Hematopoietic multipotent progenitor cell treated with erythropoietin and hydrocortisone succinate and interleukin-3 and kit ligand, for 17 days (in vitro differentiated cells): Measurements from ENCODE around the gene PRXL2A.

Experiments
- DNase-seq: peaks from one replicate; pipeline ENCODE4 v3.0.0-alpha.2; 2015; ENCODE audit warnings: low spot score

The PRXL2A gene

DNA sequence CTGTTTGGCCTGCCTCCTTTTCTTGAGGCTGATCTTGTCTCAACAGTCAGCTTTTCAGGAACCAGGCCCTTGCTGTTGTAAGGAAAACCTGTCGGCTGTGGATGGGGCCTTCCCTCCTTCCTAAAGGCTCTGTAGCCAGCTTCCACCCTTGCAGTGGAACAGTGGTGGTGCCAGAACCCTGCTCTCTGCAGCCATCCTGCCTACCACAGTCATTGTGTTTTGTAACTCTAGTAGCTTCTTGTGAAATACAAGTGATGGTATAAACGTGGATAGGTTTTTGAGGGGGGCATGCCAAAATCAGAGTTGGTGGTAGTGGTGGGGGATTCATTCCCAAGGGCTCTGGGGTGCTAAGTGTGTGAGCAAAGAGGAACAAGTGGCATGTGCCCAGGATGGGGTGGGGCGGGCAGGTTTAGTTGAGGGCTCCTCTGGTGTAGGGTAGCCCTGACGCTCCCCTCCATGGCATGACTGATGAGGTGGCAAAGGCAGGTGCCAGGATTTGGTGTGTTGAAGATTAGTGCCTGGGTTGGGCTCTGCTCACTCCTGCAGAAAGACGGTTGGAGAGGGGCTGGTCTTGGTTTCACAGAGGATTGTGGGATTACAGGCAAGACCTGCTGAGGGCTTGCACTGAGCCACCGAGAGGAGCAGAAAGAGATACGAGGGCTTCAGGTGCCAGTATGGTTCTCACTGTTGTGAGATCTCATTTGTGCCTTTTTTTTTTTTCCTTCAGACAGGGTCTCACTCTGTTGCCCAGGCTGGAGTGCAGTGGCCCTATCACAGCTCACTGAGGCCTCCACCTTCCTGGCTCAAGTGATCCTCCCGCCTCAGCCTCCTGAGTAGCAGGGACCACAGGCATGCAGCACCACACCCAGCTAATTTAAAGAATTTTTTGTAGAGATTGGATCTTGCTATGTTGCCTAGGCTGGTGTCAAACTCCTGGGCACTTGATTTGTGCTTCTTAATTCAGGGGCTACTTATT, 53.1 kb downstream of the PRXL2A start:
- DNase-seq, result no peak

GRCh38 chr10:80462299-80462980, 54.1 kb downstream of the PRXL2A start:
- DNase-seq, result no peak

GRCh38 chr10:80462981-80463741, 54.8 kb downstream of the PRXL2A start:
- no peak for DNase-seq

DNA sequence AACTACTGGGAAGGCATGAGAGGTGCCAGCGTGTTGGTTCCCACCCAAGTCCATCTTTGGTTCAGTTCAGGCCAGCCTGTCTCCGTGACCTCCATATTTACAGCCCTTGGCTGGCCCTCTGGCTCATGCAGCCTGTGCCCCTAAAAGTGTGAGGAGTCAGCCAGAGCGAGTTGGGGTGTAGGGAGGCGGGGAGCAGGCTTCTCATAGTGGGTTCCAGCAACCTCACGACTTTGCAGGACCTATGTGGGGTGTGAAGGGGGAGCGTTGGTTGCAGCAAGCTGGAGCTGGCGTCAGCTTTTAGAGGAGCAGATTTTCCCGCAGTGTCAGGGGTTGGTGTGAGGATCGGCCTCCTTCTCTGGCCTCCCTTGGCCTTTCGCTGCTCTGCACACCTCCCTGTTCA, 55.5 kb downstream of the PRXL2A start:
- no peak for DNase-seq

GRCh38 chr10:80464557-80465450, 56.5 kb downstream of the PRXL2A start:
- DNase-seq, result no peak

DNA sequence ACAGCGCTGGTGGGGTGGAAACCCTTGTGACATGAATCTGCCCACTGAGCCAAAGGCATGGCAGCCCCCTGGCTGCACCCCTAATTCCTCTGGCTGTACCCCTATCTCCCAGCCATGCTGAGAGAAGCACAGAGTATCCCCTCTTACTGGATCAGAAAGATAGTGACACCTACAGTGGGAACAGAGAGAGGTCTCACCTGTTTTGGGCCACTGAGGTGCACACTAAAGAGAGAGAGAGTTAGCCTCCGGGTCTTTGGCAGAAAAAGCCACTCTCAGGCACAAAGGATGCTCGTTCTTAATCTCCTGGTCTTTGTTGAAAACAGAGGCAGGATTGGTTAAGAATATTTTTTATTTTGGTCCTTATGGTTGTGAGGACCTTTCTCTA, 57.1 kb downstream of the PRXL2A start:
- DNase-seq, result no peak

DNA sequence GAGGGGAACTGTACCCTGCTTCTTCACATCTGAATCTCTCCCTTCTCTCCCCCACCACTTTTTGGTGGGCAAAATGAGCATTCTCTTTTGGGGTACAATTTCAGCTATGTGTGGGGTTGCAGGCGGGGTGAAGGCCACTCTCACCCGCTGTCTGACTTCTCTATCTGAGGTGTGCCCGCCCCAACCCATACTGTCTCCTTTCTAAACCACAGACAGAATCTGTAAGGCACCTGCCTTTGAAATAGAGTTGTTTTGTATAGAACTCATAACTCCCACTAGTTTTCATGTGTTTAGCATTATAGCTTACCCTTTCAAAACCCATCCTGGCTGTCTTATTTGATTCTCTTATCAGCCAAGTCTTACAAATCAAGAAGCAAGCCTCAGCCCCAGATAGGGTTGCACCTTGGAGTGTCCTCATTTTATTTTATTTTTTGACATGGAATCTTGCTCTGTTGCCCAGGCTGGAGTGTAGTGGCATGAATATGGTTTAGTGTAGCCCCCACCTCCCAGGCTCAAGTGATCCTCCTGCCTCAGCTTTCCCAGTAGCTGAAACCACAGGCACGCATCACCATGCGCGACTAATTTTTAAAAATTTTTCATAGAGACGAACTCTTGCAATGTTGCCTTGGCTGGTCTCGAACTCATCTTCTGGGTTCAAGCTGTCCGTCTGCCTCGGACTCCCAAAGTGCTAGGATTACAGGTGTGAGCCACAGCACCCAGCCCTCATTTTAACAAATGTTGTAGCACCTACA, 57.7 kb downstream of the PRXL2A start:
- no peak for DNase-seq

GRCh38 chr10:80466724-80467326, 58.5 kb downstream of the PRXL2A start:
- no peak for DNase-seq

DNA sequence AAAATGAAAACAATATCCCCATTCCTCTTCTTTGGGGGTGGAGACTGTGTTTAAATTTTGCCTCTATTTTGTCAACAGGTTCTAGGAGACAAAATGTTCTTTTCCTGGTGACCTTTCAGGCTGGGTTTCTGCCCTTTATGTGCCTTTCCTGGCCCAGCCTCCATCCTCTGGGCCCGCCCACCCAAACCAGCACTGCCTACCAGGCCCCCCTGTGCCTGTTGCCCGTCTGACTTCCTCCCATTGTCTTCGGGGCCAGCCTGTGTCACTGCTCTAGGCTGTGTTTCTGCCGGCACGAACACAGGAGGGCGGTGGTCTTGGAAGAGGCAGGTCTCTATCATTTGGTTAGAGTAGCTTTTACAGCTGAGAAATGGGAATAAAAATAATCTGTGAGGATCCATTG, 59.7 kb downstream of the PRXL2A start:
- DNase-seq, result no peak

- DNase-seq, result no peak
These were observed 60.6 kb downstream of the PRXL2A start for GRCh38 chr10:80468806-80469421.

DNA sequence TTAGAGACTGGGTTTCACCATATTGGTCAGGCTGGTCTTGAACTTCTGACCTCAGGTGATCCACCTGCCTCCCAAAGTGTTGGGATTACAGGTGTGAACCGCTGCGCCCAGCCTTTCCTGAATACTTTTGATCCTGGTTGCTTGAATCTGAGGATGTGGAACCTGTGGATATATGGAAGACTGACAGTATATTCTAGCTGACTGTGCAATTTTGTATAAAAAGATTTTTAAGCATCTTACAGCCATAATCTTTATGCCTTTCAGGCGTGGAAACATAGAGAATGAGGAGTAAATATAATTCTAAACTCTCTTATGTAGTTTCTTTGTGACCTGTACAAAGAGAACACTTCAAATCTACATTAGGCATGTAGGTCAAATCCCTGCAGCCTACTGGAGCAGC, 61.9 kb downstream of the PRXL2A start:
- no peak for DNase-seq

- DNase-seq, result no peak
These were observed 62.6 kb downstream of the PRXL2A start for GRCh38 chr10:80471001-80471400.

GRCh38 chr10:80471715-80472233, 63.4 kb downstream of the PRXL2A start:
- no peak for DNase-seq

DNA sequence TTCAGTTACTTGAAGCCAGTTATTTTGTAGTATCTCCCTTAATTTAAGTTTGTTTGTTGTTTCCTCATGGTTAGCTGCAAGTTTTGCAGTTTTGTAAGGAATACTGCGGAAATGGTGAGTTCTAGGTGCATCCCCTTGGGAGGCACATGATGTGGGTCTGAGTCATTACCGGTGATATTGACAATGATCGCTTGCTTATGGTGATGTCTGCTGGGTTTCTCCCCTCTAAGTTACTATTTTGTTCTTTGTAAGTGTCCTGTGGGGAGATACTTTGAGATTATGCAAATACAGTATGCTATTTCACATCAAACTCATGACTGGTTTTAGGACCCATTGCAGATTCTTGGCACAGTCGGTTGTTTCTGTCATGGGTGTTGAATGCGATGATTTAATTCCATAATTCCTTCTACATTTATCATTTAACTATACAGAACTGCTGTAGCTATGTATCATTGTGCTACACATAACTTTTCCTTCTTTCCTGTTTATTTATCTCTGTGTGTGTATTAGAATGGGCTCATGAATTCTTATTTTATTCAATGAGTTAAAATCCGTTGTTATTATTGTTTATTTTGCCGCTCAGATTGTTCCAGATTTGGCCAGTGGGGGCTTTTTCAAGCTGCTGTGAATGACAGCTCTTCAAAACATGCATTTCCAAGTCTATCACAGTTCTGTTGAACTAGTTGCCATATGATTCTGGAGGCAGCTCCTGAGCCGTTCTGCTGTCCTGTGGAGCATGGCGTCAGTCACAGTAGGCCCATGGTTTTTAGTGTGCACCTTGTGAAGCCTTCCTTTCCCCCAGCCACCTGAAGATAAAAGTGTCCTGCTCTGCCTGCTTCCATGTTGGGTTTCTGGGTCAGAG, 64.1 kb downstream of the PRXL2A start:
- DNase-seq, result no peak

- no peak for DNase-seq
These were observed 64.8 kb downstream of the PRXL2A start for GRCh38 chr10:80473096-80473657.

DNA sequence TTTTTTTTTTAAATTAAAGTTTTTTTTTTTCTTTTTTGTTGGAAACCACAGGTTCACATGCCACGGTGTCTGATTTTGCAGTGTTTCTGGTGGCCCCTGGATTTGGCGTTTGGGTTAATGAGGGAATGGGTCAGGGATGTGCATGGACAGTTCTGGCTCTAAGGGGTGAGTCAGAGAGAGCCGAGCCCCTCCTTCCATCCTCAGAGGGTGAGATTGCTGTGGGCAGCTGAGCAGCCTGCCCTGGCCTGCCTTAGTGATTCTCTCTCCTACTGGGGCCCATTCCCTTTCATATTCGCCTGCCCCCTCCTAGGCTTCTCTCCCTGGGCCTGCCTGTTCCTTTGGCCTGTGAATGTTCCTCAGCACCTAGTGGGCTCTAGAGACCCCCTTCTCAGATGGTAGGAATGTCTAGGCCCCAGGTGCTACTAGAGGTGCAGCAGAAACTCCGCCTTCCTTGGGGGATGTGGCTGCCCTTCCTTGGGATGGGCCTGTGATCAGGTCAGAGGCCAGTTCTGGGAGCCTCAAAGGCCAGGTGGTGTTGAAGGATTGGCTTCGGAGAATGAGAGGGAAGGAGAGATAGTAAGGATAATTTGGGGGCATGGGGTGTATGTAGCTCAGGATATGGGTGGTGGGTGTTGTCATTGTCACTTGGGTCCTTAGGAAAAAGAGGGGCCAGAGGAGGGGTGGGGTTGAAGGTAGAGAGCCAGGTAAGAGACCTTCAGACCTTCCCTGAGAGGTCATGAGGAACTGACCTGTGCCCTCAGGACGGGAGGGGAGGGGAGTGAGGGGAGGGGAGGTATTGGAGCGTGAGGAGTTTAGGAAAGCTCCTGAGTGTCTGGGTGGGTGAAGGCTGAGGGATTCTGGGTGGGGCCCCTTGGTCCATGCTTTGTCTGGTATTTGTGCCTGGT, 65.6 kb downstream of the PRXL2A start:
- no peak for DNase-seq

DNA sequence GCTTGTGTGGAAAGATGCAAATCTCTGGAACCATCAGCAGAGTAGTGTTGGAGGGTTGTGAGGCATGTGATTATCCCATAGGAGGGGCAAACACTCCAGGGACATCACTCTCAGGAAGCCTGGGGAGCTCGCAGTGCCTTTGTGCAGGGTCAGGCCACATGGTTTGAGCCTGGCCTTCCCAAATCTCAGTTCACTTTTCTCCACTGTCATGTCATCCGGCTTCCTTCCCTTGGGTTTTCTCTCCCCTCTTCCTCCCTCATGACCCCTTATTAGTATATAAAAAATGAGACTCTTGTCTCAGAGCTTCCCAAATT, 66.2 kb downstream of the PRXL2A start:
- no peak for DNase-seq
